NOMO-1 treated with dmso at 0.1 percent for 144 hours (cell line): ENCODE results near the gene MOCS2.
"Not testable (repeated sequence)": the region's sequence is repeated elsewhere in the genome, so short reads cannot be mapped to it uniquely, and the experiment has no call there.

ENCODE experiments used
- DNase-seq: peaks from one replicate; lab custom pipeline; 2025; ENCODE audit not compliant: unreplicated experiment; lab: John Stamatoyannopoulos, UW

The MOCS2 gene

GRCh38 chr5:53109443-53110127, at the start of gene MOCS2:
TSS of gene MOCS2 (minus strand) at chr5:53109757. CDS start at chr5:53107174, 2,583 bp downstream.
- peak; percentile 79 for DNase-seq

- no peak for DNase-seq
These were observed 42.3 kb upstream of the MOCS2 start for GRCh38 chr5:53151713-53152458.

GRCh38 chr5:53133020-53133419, 23.5 kb upstream of the MOCS2 start:
- no peak for DNase-seq

- DNase-seq, result no peak
These were observed 20.7 kb upstream of the MOCS2 start for GRCh38 chr5:53130266-53130665.

- no peak for DNase-seq
These were observed 18.9 kb upstream of the MOCS2 start for GRCh38 chr5:53128481-53128880.

- DNase-seq, result no peak
These were observed 17.6 kb upstream of the MOCS2 start for GRCh38 chr5:53127107-53127506.

- DNase-seq, result no peak
These were observed 17.0 kb upstream of the MOCS2 start for GRCh38 chr5:53126521-53126920.

- no peak for DNase-seq
These were observed 14.1 kb upstream of the MOCS2 start for GRCh38 chr5:53123702-53124101.

- no peak for DNase-seq
These were observed 10.6 kb upstream of the MOCS2 start for GRCh38 chr5:53120165-53120564.

GRCh38 chr5:53118879-53119278, 9.3 kb upstream of the MOCS2 start:
- DNase-seq, result no peak

GRCh38 chr5:53116597-53116996, 7.0 kb upstream of the MOCS2 start:
- DNase-seq, result no peak

GRCh38 chr5:53114988-53115387, 5.4 kb upstream of the MOCS2 start:
- DNase-seq, result no peak

- DNase-seq, result no peak
These were observed 4.4 kb upstream of the MOCS2 start for GRCh38 chr5:53113947-53114346.

- no peak for DNase-seq
These were observed 3.4 kb upstream of the MOCS2 start for GRCh38 chr5:53112909-53113308.

- DNase-seq, result not testable (repeated sequence)
These were observed 2.8 kb upstream of the MOCS2 start for GRCh38 chr5:53112307-53112706.

- no peak for DNase-seq
These were observed 1.6 kb upstream of the MOCS2 start for GRCh38 chr5:53111139-53111538.

- no peak for DNase-seq
These were observed 599 bp upstream of the MOCS2 start for GRCh38 chr5:53110156-53110555.

GRCh38 chr5:53109056-53109442, 508 bp downstream of the MOCS2 start:
- no peak for DNase-seq

- DNase-seq, result no peak
These were observed 3.8 kb downstream of the MOCS2 start for GRCh38 chr5:53105611-53106300.

- no peak for DNase-seq
These were observed 9.0 kb downstream of the MOCS2 start for GRCh38 chr5:53100606-53101005.

- no peak for DNase-seq
These were observed 10.0 kb downstream of the MOCS2 start for GRCh38 chr5:53099546-53099945.

GRCh38 chr5:53095931-53096525, 13.5 kb downstream of the MOCS2 start:
- peak; percentile 17 for DNase-seq
